HEK293T (cell line): Measurements from ENCODE around the gene KAT6B.
A peak's percentile ranks its signal among the peaks of the same experiment; 100 is the strongest.
"Not testable (repeated sequence)": the region's sequence is repeated elsewhere in the genome, so short reads cannot be mapped to it uniquely, and the experiment has no call there.

Source experiments
- CTCF ChIA-PET: fragments of 350-600 bp; formaldehyde crosslinking; extraction: SDS; loops from one replicate; lab custom pipeline; 2021; ENCODE audit warnings: antibody characterized with exemption, inconsistent platforms; lab: Yijun Ruan, JAX
- POLR2A ChIA-PET: fragments of 350-600 bp; formaldehyde crosslinking; extraction: SDS; loops from one replicate; lab custom pipeline; 2020; ENCODE audit warnings: antibody characterized with exemption, inconsistent platforms; lab: Yijun Ruan, JAX
- DNase-seq: peaks from one replicate; pipeline ENCODE4 v3.0.0; 2012; ENCODE audit warnings: mixed read lengths; ENCODE audit errors: extremely low spot score
- ARNT ChIP-seq: fragments of 450-650 bp; IDR thresholded peaks from 2 replicates; pipeline ENCODE4 v1.6.1; 2017; ENCODE audit warnings: mild to moderate bottlenecking
- BHLHE40 ChIP-seq: fragments of 450-650 bp; IDR thresholded peaks from 2 replicates; pipeline ENCODE4 v1.6.1; 2016; ENCODE audit warnings: mild to moderate bottlenecking, moderate library complexity, borderline replicate concordance
- CTBP1 ChIP-seq: fragments of 450-650 bp; IDR thresholded peaks from 2 replicates; pipeline ENCODE4 v1.6.1; 2016; ENCODE audit warnings: borderline replicate concordance
- ELF4 ChIP-seq: fragments of 450-650 bp; IDR thresholded peaks from 2 replicates; pipeline ENCODE4 v1.6.1; 2017; ENCODE audit warnings: antibody characterized with exemption
- FOXA1 ChIP-seq: fragments of 450-650 bp; IDR thresholded peaks from 2 replicates; pipeline ENCODE4 v1.6.1; 2016; ENCODE audit warnings: mild to moderate bottlenecking
- FOXK2 ChIP-seq: fragments of 450-650 bp; IDR thresholded peaks from 2 replicates; pipeline ENCODE4 v1.6.1; 2016; ENCODE audit warnings: mild to moderate bottlenecking
- FOXM1 ChIP-seq: fragments of 450-650 bp; IDR thresholded peaks from 2 replicates; pipeline ENCODE4 v1.6.1; 2017; ENCODE audit warnings: mild to moderate bottlenecking, borderline replicate concordance
- HDGF ChIP-seq: fragments of 450-650 bp; IDR thresholded peaks from 2 replicates; pipeline ENCODE4 v1.6.1; 2017; ENCODE audit warnings: antibody characterized with exemption, borderline replicate concordance
- L3MBTL2 ChIP-seq: fragments of 450-650 bp; conservative IDR thresholded peaks from 2 replicates; pipeline ENCODE4 v1.6.1; 2016; ENCODE audit warnings: mild to moderate bottlenecking
- LEF1 ChIP-seq: fragments of 450-650 bp; IDR thresholded peaks from 2 replicates; pipeline ENCODE4 v1.6.1; 2017; ENCODE audit warnings: mild to moderate bottlenecking, borderline replicate concordance
- NFRKB ChIP-seq: fragments of 450-650 bp; IDR thresholded peaks from 2 replicates; pipeline ENCODE4 v1.6.1; 2016; ENCODE audit warnings: mild to moderate bottlenecking, moderate library complexity
- PKNOX1 ChIP-seq: fragments of 450-650 bp; IDR thresholded peaks from 2 replicates; pipeline ENCODE4 v1.6.1; 2016
- SP1 ChIP-seq: fragments of 450-650 bp; IDR thresholded peaks from 2 replicates; pipeline ENCODE4 v1.6.1; 2017
- SUZ12 ChIP-seq: fragments of 450-650 bp; IDR thresholded peaks from 2 replicates; pipeline ENCODE4 v1.6.1; 2016; ENCODE audit warnings: mild to moderate bottlenecking
- TARDBP ChIP-seq: fragments of 450-650 bp; IDR thresholded peaks from 2 replicates; pipeline ENCODE4 v1.6.1; 2016
- ZNF384 ChIP-seq: fragments of 450-650 bp; IDR thresholded peaks from 2 replicates; pipeline ENCODE4 v1.6.1; 2016

KAT6B gene

GRCh38 chr10:74826142-74827044 lies at the start of gene KAT6B:
Gene KAT6B, plus strand, starts transcription at chr10:74826600. Its CDS starts 16,258 bp downstream, at chr10:74842858.
- TF ChIP-seq FOXA1 (no peak), CTBP1 (no peak), LEF1 (no peak; the same call in 1 of the 2 replicates), SUZ12 (no peak), L3MBTL2 (no peak), FOXK2 (no peak), ARNT (no peak), HDGF (no peak), BHLHE40 (no peak), SP1 (peak; percentile 65; the same call in 1 of the 2 replicates), PKNOX1 (peak; percentile 100), ELF4 (no peak)
- peak; percentile 92 for DNase-seq
- CTCF ChIA-PET: no interaction called here
- POLR2A ChIA-PET: interaction anchor here (0.6 to 1.2 kb wide), 5 partner anchors 8 to 194 kb away, joined by 3 read pairs; no protein-coding TSS in a partner anchor

GRCh38 chr10:74778436-74779094 lies 47.8 kb upstream of the KAT6B start:
- no peak for DNase-seq
- TF ChIP-seq FOXM1 (no peak), L3MBTL2 (no peak), ARNT (no peak), TARDBP (no peak), CTBP1 (no peak), ELF4 (no peak), LEF1 (no peak)
- CTCF ChIA-PET: interaction anchor here (0.7 kb wide), 1 partner anchor 331 kb away, joined by 3 read pairs; no protein-coding TSS in a partner anchor
- POLR2A ChIA-PET: no interaction called here

GRCh38 chr10:74781870-74782269 lies 44.5 kb upstream of the KAT6B start:
- POLR2A ChIA-PET, DNase-seq, CTCF ChIA-PET: not testable (repeated sequence)

GRCh38 chr10:74784462-74784861 lies 41.9 kb upstream of the KAT6B start:
- POLR2A ChIA-PET: no interaction called here
- TF ChIP-seq PKNOX1 (no peak), BHLHE40 (no peak), SUZ12 (no peak), FOXA1 (no peak), ARNT (no peak), TARDBP (no peak), SP1 (no peak)
- DNase-seq: no peak
- CTCF ChIA-PET: no interaction called here

- POLR2A ChIA-PET: no interaction called here
- DNase-seq: no peak
- TF ChIP-seq FOXM1: no peak
- no peak for TF ChIP-seq ELF4
- no peak for TF ChIP-seq NFRKB
- no peak for TF ChIP-seq BHLHE40
- no peak for TF ChIP-seq LEF1
- no peak for TF ChIP-seq CTBP1
- TF ChIP-seq PKNOX1: no peak
- TF ChIP-seq ARNT: no peak
- no peak for TF ChIP-seq TARDBP
- no peak for TF ChIP-seq SUZ12
- TF ChIP-seq FOXA1: no peak
- no peak for TF ChIP-seq L3MBTL2
- TF ChIP-seq ZNF384: no peak
- CTCF ChIA-PET: no interaction called here
Measured at GRCh38 chr10:74786126-74786525, 40.3 kb upstream of the KAT6B start.

GRCh38 chr10:74787457-74787856 lies 38.9 kb upstream of the KAT6B start:
- DNase-seq: no peak
- CTCF ChIA-PET: no interaction called here
- POLR2A ChIA-PET: no interaction called here
- TF ChIP-seq ARNT: no peak
- no peak for TF ChIP-seq FOXK2
- no peak for TF ChIP-seq BHLHE40
- no peak for TF ChIP-seq CTBP1
- no peak for TF ChIP-seq TARDBP
- TF ChIP-seq FOXM1: no peak
- no peak for TF ChIP-seq ELF4
- TF ChIP-seq ZNF384: no peak
- no peak for TF ChIP-seq PKNOX1
- no peak for TF ChIP-seq LEF1
- TF ChIP-seq NFRKB: no peak
- no peak for TF ChIP-seq HDGF
- no peak for TF ChIP-seq SP1
- no peak for TF ChIP-seq SUZ12
- no peak for TF ChIP-seq L3MBTL2
- TF ChIP-seq FOXA1: no peak

GRCh38 chr10:74791979-74792378 lies 34.4 kb upstream of the KAT6B start:
- POLR2A ChIA-PET, DNase-seq, CTCF ChIA-PET: not testable (repeated sequence)
